ENCODE measurements around the gene PRG3. TPM values are rescaled to one million over a fixed set of nuclear protein-coding genes. Genes with fewer than 3 reads are reported as not detected.

PRG3 gene
- total RNA-seq, 2 donors from 2014 or later = not detected

DNA sequence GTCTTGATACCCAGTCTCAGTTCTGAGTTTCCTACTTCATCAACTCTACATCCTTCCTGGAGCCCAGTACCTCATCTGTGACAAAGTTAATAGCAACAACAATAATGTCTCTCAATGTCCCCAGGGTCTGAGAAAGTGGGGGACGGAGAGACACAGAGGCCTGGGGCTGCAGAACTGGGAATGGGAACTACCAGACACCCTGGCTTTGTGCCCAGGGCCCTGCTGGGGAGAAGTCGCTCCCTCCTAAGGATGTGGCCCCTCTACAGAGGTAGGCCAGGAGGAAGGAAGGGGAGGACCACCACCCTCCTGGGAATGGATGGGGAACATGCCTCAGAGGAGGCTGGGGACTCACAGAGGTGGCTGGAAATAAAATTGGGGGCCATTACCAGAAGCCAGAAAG lies 5.5 kb downstream of the PRG3 start:
- Histone ChIP-seq H3K9me3 (no peaks in the 10 kb centered on the region), H3K4me1 (no peaks in the 10 kb centered on the region), H3K36me3 (replicated peaks in 1 of 2; ENCODE audit: insufficient read depth in 1 of 2, low read depth in 2 of 2) (no peaks in the 10 kb centered on the region), H3K27me3 (no peaks in the 10 kb centered on the region), H3K27ac (no peak overlapping the region), H3K4me3 (no peak overlapping the region)
- WGBS, 2 donors = 74 to 78% methylated on average over 2 of the region's 2 CpGs
- no peak for ATAC-seq
- intact Hi-C loops (cut with DNase I) = no loop called here
- no peak for DNase-seq
- TF ChIP-seq CTCF (IDR thresholded peaks at IDR 0.05) (no peak), POLR2A (IDR thresholded peaks at IDR 0.05) (no peak)

DNA sequence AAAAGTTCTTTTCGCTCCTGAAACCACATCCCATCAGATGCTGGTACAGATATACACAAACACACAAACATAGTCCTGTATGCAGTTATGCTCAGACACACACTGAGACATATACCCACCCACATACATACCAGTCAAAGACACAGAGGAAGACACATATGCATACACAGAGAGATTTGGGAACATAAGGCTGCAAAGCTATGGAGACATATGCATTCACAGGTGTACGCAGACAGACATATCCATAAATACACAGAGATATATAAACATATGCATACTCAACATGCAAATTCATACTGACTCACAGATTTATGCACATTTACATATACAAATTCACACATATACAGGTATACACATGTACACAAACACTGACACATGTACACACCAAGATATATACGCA lies 6.0 kb downstream of the PRG3 start:
- intact Hi-C loops (cut with DNase I) = no loop called here
- Histone ChIP-seq H3K27ac (no peak overlapping the region), H3K4me1 (no peaks in the 10 kb centered on the region), H3K9me3 (no peaks in the 10 kb centered on the region), H3K36me3 (replicated peaks in 1 of 2; ENCODE audit: insufficient read depth in 1 of 2, low read depth in 2 of 2) (no peaks in the 10 kb centered on the region), H3K4me3 (no peak overlapping the region), H3K27me3 (no peaks in the 10 kb centered on the region)
- ATAC-seq (no peak), DNase-seq (no peak)
- 92 to 94% methylated on average over 3 of the region's 3 CpGs for WGBS, 2 donors
- TF ChIP-seq CTCF (IDR thresholded peaks at IDR 0.05) = no peak
- TF ChIP-seq POLR2A (IDR thresholded peaks at IDR 0.05) = no peak

DNA sequence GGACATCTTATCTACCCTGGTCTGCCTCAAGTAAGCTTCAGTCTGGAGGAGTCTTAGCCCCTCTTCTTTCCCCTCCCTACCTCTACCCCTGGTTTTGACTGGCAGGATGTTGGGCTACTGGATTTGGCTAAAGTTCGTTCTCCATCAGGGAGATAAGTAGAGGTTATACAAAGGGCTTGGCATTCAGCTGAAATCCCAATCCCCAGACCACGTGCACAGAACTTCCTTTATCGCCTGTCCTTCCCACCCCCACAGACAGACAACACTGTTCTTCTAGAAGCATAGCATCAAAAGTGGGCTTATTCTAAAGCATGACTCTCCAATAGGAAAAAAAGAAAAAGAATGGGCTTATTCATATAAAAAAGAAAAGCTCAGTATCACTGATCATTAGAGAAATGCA lies 7.8 kb downstream of the PRG3 start:
- Histone ChIP-seq H3K27me3 (no peaks in the 10 kb centered on the region), H3K4me3 (no peak overlapping the region), H3K36me3 (replicated peaks in 1 of 2; ENCODE audit: insufficient read depth in 1 of 2, low read depth in 2 of 2) (no peaks in the 10 kb centered on the region), H3K27ac (no peak overlapping the region), H3K4me1 (no peaks in the 10 kb centered on the region), H3K9me3 (no peaks in the 10 kb centered on the region)
- intact Hi-C loops (cut with DNase I) = no loop called here
- ATAC-seq = no peak
- no peak for DNase-seq
- TF ChIP-seq CTCF (IDR thresholded peaks at IDR 0.05) = no peak
- no peak for TF ChIP-seq POLR2A (IDR thresholded peaks at IDR 0.05)
- WGBS, 2 donors = 52 to 62% methylated on average over 3 of the region's 3 CpGs

- H3K36me3 ChIP-seq (replicated peaks in 1 of 2; ENCODE audit: insufficient read depth in 1 of 2, low read depth in 2 of 2) = no peaks in the 10 kb centered on the region
- H3K27me3 ChIP-seq = no peaks in the 10 kb centered on the region
- H3K9me3 ChIP-seq = no peaks in the 10 kb centered on the region
- H3K4me3 ChIP-seq = no peak overlapping the region
- DNase-seq = no peak
- no peak overlapping the region for H3K27ac ChIP-seq
- intact Hi-C loops (cut with DNase I) = no loop called here
- ATAC-seq = no peak
- H3K4me1 ChIP-seq = no peaks in the 10 kb centered on the region
- TF ChIP-seq CTCF (IDR thresholded peaks at IDR 0.05) (no peak), POLR2A (IDR thresholded peaks at IDR 0.05) (no peak)
Measured at GRCh38 chr11:57370941-57371340, 10.0 kb downstream of the PRG3 start.

- no peaks in the 10 kb centered on the region for H3K36me3 ChIP-seq (replicated peaks in 1 of 2; ENCODE audit: insufficient read depth in 1 of 2, low read depth in 2 of 2)
- 86 to 91% methylated on average over 7 of the region's 7 CpGs for WGBS, 2 donors
- TF ChIP-seq CTCF (IDR thresholded peaks at IDR 0.05) (no peak), POLR2A (IDR thresholded peaks at IDR 0.05) (no peak)
- ATAC-seq (no peak), DNase-seq (no peak)
- no peaks in the 10 kb centered on the region for H3K4me1 ChIP-seq
- no peak overlapping the region for H3K27ac ChIP-seq
- no peak overlapping the region for H3K4me3 ChIP-seq
- H3K9me3 ChIP-seq = no peaks in the 10 kb centered on the region
- intact Hi-C loops (cut with DNase I) = no loop called here
- H3K27me3 ChIP-seq = no peaks in the 10 kb centered on the region
Measured at GRCh38 chr11:57370251-57370650, 10.7 kb downstream of the PRG3 start.
